Nephron progenitor cell (in vitro differentiated cells): Measurements from ENCODE around the gene NGEF.

ENCODE experiments used
- DNase-seq: peaks from one replicate; pipeline ENCODE4 v3.0.0; 2021
- H3K27ac Mint-ChIP-seq: 2 replicates; pipeline ENCODE4 v1.8.0; 2021; ENCODE audit warnings: mild to moderate bottlenecking, moderate library complexity, mixed read lengths
- H3K27me3 Mint-ChIP-seq: 2 replicates; pipeline ENCODE4 v1.8.0; 2021; ENCODE audit warnings: mild to moderate bottlenecking, low read depth, mixed read lengths; ENCODE audit not compliant: poor library complexity
- H3K36me3 Mint-ChIP-seq: 2 replicates; pipeline ENCODE4 v1.8.0; 2021; ENCODE audit warnings: low read depth, mixed read lengths
- H3K4me1 Mint-ChIP-seq: 2 replicates; pipeline ENCODE4 v1.8.0; 2021; ENCODE audit warnings: mixed read lengths
- H3K4me3 Mint-ChIP-seq: 2 replicates; pipeline ENCODE4 v1.8.0; 2021; ENCODE audit warnings: mild to moderate bottlenecking, moderate library complexity, mixed read lengths
- H3K9me3 Mint-ChIP-seq: 2 replicates; pipeline ENCODE4 v1.8.0; 2021; ENCODE audit warnings: mild to moderate bottlenecking, moderate library complexity, mixed read lengths
- TF ChIP-seq, protein P1 (sequence below): fragments of 200-600 bp; sonication (generic); IDR thresholded peaks from 2 replicates; pipeline ENCODE4 v1.5.0; 2021; ENCODE audit warnings: antibody characterized with exemption

NGEF gene

DNA sequence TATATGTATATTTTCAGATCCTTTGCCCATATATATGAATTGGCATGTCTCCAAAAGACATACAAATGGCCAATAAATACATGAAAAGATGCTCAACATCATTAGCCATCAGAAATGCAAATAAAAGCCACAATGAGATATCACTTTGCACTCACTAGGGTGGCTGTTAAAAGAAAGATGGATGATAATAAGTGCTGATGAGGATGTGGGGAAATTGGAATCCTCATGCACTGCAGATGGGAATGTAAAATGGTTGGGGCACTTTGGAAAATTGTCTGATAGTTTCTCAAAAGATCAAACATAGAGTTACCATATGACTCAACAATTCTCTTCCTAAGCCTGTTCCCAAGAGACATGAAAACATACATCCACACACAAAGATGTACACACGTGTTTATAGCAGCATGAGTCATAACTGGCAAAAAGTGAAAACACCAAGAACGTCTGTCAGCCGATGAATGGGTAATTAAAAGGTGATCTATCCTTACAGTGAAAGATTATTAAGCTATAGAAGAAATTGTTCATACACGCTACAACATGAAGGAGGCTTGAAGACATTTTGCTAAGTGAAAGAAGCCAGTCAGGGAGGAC, 19.7 kb downstream of the NGEF start:
- Mint-ChIP-seq H3K9me3 (peaks cover 15% of the 10 kb centered on the region), H3K4me3 (no peak overlapping the region), H3K36me3 (no peaks in the 10 kb centered on the region), H3K27me3 (no peaks in the 10 kb centered on the region), H3K4me1 (peaks cover 15% of the 10 kb centered on the region), H3K27ac (no peak overlapping the region)
- TF ChIP-seq, protein P1, sequence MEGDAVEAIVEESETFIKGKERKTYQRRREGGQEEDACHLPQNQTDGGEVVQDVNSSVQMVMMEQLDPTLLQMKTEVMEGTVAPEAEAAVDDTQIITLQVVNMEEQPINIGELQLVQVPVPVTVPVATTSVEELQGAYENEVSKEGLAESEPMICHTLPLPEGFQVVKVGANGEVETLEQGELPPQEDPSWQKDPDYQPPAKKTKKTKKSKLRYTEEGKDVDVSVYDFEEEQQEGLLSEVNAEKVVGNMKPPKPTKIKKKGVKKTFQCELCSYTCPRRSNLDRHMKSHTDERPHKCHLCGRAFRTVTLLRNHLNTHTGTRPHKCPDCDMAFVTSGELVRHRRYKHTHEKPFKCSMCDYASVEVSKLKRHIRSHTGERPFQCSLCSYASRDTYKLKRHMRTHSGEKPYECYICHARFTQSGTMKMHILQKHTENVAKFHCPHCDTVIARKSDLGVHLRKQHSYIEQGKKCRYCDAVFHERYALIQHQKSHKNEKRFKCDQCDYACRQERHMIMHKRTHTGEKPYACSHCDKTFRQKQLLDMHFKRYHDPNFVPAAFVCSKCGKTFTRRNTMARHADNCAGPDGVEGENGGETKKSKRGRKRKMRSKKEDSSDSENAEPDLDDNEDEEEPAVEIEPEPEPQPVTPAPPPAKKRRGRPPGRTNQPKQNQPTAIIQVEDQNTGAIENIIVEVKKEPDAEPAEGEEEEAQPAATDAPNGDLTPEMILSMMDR: no peak
- no peak for DNase-seq

DNA sequence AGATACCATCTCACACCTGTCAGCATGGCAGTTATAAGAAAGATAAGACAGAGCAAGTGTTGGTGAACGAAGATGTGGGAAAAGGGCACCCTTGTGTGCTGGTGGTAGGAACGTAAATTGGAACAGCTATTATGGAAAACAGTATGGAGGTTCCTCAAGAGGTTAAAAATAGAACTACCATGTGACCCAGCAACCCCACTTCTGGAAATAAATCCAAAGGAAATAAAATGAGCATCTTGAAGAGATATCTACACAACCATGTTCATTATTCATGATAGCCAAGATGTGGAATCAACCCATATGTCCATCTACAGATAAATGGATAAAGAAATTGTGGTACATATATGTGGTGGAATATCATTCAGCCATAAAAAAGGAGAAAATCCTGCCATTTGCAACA, 26.9 kb downstream of the NGEF start:
- peaks cover 19% of the 10 kb centered on the region for H3K4me1 Mint-ChIP-seq
- no peak overlapping the region for H3K27ac Mint-ChIP-seq
- H3K27me3 Mint-ChIP-seq: peaks cover 18% of the 10 kb centered on the region
- H3K4me3 Mint-ChIP-seq: no peak overlapping the region
- TF ChIP-seq, protein P1: no peak
- H3K36me3 Mint-ChIP-seq: no peaks in the 10 kb centered on the region
- DNase-seq: no peak
- peaks cover 5% of the 10 kb centered on the region for H3K9me3 Mint-ChIP-seq

DNA sequence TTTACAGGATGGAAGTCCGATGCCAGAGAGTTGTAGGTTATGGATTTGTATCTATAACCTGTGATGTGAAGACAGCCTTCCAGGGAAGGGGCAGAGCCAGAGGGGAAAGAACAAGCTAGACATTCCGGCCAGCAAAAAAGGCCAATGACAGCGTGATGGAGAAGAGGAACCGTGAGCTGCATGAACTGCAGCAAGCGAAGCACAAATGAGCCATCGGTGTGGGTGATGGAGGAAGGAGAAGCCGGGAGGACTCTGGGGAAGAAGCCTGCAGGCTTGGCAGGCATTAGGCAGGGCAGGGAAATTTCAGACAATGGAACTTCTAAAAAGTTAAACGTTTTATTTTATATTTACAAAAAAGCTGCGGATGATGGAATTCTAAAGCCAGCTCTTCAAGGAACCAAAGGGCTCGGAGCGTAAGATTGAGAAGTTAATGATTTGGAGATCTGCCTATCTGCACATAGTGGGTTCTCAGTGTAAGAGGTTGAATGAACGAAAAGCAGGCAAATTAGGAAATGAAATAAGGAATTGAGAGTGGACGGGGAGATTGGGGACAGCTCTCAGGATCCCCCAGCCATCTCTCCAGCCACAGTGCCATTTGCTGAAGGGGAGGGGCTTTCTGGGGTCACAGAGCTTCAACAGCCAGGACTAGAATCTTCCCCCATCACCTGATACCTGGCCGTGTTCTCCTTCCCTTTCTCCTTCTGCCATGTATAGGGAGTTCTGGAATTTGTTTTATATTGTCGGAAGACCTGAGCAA, 28.4 kb downstream of the NGEF start:
- Mint-ChIP-seq H3K4me1 (peaks cover 25% of the 10 kb centered on the region), H3K4me3 (no peak overlapping the region), H3K27me3 (peaks cover 18% of the 10 kb centered on the region), H3K36me3 (no peaks in the 10 kb centered on the region), H3K27ac (no peak overlapping the region), H3K9me3 (peaks cover 5% of the 10 kb centered on the region)
- no peak for DNase-seq
- TF ChIP-seq, protein P1: no peak

DNA sequence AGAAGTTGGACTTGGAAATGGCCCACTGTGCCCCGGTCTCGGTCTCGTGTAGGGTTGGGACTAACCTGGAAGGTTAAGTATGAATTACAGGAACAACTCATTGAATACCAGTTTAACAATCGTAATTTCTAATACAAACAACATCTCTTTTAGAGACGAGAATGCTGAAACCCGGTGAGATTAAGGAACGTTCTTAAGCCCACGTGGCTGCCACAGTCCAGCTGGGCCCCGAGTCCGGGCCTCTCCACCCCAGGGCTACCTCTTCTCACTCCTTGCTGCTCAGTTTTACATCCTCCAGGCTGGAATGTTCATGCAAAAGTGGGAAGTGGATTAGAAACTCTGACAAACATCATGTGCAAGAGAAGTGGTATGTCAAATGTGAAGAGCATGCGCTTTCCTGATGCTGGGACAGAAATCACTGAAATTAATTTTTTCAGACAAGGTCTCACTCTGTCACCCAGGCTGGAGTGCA, 29.4 kb downstream of the NGEF start:
- Mint-ChIP-seq H3K9me3 (peaks cover 5% of the 10 kb centered on the region), H3K36me3 (no peaks in the 10 kb centered on the region), H3K4me3 (no peak overlapping the region), H3K27me3 (peaks cover 18% of the 10 kb centered on the region), H3K4me1 (peaks cover 30% of the 10 kb centered on the region), H3K27ac (no peak overlapping the region)
- DNase-seq: no peak
- TF ChIP-seq, protein P1: no peak

DNA sequence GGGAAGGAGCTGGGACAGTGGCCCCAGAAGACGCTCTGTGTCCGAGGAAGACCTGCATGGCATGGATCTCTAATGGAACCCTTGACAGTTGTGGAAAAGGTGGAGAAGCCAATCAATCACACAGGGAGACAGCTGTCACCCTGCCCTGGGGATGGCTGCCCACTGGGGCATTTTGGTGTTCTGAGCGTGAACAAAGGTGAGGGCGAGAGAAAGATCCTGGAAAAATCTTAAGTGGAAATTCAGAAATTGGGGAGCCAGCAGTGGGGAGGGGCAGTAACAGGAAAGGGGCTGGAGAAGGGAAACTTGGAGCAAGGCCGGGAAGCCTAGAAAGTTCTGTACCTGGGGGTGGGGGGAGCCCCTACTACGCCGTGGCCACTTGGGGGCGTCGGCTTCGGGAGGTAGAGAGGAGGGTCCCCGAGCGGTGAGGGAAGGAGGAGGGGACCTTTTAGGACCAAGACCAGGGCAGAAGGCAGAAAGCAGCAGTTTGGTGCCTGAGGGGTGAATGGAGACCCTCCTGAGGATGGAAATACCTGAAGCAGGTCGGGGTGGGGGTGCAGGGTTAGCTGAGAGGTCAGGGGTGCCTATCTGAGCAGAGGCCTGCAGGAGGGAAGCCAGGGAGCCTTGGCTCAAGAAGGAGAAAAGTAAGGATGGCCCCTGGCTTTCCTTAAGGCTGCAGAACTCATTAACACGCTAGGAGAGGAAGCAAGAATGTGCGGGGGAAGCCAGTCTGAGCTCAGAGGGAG, 30.0 kb downstream of the NGEF start:
- DNase-seq: no peak
- H3K9me3 Mint-ChIP-seq: peaks cover 5% of the 10 kb centered on the region
- no peak overlapping the region for H3K27ac Mint-ChIP-seq
- H3K4me1 Mint-ChIP-seq: peaks cover 28% of the 10 kb centered on the region
- H3K36me3 Mint-ChIP-seq: no peaks in the 10 kb centered on the region
- H3K4me3 Mint-ChIP-seq: no peak overlapping the region
- peaks cover 19% of the 10 kb centered on the region for H3K27me3 Mint-ChIP-seq
- TF ChIP-seq, protein P1: no peak
